ENCODE results near the gene GLE1.
"Not testable (repeated sequence)": the region's sequence is repeated elsewhere in the genome, so short reads cannot be mapped to it uniquely, and the experiment has no call there.

The GLE1 gene

DNA sequence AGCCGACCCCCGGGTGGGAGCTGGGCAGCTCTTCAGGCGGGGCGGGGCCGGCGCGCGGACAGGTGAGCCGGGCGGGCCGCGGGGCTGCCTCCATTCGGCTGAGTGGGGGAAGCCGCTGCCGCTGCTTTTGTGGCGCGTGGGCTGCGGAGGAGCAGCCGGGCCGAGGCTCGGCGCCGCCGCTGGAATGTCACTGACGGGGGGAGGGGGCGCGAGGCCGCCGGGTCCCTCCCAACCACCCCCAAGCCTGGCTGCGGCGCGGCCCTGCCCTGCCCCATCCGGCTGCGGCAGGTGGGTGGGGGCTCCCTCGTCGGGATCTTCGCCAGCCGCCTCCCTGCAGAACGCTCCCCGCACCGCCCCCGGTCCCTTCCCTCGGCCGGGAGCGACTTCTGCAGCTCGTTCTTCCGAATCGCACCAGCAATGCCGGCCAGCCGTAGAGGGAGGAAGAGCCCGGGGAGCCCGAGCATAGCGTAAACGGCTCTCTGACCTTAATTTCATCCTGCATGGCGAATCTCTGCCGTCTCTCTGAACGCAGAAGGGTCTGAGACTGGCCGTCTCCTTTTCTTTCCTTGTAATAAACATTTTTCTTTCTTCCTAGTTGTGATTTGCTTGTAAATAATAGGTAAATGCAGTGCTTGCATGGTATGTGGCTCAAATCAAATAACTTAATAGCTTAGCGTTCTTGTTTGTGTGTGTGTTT lies 48.4 kb downstream of the GLE1 start:
- peak; percentile 30 for DNase-seq

DNA sequence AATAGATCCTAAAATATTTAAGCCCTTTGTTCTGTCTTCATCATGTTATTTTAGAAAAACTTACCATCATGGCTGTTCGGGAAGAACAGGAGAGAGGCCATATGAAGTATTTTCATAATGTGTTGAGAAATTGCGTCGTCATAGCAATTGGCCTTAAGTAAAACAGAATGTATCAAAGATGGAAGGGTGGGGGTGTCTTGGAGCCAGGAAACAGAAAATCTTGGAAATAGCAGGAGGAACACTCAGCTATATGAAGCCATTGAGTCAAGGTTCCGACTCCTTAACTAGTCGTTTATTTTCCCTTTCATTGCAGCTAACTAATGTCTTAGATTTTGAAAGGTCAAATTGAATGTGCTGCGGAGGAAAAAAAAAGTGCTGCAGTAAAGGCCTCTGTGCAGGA lies 49.2 kb downstream of the GLE1 start:
- DNase-seq = no peak

DNA sequence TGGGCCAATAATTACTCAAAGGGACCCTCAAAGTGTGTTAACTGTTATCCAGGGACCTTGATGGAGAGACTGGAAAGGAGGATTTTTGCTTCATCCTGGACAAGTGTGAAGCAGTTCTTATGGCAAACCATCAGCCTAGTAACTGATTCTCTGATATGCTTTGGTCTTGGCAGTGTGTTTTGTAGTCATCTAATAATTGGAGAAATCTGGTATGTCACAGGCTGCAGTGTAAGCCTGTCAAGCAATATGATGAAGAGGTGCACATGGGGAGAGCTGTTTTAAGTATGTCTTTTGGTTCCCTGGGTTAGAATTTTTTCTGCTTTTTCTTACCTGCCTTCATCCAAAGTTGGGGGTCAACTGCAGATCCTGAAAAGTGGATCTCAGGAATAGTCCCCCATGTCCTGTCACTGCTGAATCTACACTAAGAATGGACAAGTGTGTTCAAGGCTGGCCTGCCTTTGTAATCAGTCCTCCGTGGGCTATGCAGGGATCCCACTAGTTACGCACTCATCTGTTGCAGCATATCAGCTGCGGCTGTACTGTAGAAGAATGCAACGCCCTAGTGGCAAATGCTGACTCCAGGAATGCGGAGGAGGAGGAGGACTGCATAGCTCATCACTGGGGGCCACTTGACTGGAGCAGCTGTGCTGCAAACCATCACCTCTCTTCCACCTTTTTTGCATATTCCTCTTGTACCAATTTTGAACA lies 49.8 kb downstream of the GLE1 start:
- DNase-seq = no peak

DNA sequence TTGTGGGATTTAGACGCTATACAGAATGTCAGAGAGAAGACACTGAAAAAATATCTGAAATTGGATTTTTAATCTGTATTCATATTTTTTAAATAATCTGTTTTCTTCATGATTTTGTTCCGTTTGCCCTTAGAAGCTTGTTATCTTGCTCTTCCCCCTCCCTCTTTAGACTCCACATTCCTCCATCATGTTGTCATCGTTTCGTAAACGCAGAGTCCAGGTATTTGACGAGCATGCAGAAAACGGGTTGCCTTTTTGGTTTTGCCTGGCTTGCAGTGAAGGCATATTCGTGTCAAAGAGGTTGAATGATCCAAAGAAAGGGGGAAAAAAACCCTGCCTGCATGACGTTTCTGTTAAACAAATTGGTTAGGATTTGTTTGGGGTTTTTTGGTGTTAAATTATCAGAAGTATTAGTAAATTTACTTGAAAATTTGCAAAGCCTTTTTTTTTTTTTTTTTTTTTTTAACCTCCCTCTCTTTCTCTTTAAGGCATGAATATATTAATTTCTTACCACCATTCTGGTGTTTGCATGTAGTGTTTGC lies 50.7 kb downstream of the GLE1 start:
- no peak for DNase-seq

DNA sequence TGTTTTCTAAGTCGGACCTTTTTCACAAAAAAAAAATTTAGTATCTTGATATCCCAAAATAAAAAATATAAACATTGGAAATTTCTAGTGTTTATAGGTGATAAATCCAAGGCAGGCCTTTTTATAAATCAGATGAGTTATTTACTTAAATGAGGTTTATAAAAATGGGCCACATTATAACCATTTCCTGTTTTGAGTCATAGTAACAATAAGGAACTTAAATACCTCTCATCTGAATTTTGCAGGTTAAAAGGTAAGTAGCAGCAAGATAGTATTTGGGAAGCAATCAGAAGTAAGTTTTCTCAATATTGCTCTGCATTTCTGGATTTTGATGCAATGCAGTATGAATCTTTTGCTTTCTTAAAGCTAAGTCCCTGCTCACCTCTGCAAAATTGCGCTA lies 51.8 kb downstream of the GLE1 start:
- no peak for DNase-seq

DNA sequence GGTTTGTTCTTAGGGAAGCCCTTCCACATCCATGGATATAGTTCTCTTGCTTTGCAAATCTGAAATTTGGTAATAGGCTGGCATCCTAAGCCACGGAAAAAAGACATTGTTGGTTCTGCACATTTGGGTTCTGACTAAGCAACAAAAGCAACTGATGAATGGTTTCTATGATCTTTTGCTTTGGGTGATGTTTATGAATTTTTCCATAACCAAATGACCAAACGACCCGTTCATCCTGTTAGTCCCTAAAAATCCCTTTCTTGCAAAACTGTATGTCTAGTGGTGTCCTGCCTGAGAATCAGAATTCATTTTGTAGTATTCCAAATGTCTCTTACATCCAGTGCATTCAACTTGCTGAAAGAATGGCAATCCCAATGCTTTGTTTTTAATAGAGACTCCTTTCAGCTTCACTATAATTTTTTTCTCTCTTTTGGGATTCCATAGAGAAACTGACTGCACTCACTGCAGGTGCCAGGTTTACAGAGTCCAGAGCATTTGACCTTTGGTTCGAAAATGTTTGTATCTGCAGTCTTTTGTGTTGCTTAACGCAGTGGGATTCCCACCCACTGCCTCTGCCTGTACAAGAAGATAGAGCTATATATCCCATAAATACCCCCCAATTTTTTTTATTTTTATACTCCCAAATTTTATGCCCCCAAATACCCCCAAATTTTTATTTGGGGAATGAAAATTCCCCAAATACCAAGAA lies 52.6 kb downstream of the GLE1 start:
- DNase-seq = no peak

DNA sequence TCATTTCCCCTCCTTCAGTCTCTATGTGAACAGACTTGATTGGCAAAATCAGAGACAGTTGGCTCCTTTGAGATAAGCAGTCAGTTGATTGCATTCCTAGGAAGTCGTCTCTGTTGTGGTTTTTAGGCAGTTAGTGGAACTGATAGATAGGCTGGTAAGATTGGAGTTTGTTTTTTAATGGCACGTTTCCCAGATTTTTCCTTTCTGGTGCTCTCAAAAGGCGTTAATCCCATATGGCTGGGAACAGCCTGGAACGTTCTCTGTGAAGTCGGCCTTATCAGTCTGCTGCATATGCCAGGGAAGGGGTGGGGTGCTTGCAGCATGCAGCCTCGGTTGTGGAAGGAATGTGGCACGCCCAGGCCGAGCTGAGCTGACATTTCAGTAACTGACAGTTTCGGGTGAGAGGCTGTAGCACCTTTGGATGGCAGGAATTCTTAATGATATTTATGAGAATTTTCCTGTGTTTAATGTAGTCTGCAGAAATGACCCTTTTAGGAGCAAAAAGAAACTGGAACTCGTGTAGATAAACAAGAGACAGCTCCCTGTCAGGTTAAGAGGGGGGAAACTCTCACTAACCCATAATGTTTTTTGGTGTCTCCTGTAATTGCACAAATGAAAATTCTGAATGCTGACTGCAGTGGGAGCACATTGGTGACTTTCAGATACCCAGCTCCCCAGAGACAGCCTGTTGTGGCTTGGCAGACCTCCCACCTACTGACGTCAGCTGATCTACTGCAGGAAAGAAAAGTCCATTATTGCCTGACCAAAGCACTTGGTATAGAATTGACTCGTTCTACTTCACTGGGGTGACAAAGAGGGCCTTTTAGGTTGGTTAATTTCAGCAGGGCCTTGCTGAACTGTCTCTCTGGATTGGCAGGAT lies 54.2 kb downstream of the GLE1 start:
- DNase-seq = peak; percentile 97

DNA sequence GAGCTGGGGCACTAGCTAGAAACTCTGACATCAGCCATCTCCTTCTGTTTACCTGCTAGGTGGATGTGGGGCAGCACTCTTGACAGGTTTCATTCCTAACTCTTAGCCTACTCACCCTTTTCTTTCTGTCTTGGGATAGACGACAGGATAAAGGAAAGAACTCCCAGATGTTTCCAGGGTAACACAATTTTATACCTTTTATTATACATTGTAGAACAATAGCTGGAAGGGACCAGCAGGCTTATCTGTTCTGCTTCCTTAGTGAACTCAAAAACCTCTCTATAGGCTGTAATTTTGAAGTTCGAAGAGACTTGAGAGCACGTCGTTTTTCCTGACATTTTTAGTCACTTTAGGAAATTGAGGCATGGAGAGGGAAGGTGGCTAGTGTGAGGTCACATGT lies 61.1 kb downstream of the GLE1 start:
- no peak for DNase-seq

DNA sequence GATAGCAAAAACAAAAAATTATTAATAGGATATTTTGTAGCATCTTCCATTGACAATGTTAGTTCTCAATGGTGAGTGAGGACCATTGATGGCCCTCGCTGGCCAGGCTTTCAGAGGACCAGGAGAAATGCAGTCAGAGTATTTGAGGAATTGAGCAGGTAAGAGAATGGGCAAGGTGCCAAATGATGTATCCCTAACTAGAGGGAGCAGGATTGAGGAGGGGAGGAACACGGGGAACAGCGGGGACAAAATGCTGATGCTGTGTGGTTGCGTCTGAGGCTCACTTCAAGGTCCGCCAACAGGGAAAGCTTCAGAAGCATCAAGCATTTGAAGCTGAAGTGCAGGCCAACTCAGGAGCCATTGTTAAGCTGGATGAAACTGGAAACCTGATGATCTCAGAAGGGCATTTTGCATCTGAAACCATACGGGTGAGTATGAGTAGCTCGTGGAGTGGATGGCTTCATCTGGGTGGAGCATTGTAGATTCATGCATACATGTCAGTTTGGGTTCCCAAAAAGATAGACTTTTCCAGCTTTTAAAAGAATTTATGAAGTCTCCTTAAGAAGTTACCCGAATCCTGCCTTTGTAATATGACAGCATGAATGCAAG lies 64.1 kb downstream of the GLE1 start:
- DNase-seq = no peak

DNA sequence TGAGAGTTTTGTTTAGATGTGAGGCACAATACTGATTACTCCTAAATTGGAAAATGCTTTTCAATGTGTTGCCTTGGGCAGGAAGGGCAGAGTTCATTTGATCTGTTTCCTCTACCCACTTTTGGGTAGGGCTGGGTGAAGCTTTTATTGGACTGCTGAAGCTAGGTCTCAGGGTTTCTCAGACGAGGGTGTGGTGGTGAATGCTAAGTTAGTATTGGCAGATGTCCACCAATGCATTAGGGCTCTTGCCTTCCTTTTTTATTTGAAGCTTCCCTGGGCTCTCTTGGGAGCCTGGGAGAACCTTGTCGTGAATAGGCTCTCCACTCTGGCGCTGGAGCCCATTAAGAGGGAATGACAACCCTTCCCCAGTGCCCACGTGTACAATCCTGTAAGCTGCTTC lies 71.0 kb downstream of the GLE1 start:
- DNase-seq = no peak

DNA sequence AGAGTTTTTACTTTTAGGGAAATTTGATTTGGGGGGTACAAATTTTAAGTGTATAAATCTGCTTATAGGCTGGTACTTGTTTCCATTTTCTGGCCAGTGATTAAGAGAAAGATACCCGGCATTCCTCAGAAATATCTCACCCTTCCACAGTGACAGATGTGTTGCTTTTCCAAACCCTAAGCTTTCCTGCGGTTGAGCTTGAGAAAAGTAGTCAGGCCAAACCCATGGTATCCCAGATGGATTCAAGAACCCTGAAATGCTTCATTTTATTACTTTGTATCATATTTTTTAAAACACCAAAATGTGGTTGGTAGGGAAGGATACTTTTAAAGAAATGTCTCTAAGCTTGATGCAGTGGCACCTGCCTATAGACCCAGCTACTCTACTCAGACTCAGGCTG lies 71.4 kb downstream of the GLE1 start:
- no peak for DNase-seq

DNA sequence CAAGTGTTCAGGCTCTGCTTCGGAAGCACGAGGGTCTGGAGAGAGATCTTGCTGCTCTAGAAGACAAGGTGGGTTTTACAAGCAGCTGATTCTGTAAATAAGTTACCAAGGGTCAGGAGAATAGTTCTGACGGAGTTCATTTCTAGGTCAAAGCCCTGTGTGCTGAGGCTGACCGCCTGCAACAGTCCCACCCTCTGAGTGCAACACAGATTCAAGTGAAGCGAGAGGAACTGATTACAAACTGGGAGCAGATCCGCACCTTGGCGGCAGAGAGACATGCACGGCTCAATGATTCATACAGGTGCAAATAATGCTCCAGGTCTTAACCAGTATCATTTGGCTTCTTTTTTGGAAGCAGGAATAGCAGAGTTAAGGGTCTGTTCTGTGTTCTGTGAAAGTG lies 72.7 kb downstream of the GLE1 start:
- DNase-seq = no peak

DNA sequence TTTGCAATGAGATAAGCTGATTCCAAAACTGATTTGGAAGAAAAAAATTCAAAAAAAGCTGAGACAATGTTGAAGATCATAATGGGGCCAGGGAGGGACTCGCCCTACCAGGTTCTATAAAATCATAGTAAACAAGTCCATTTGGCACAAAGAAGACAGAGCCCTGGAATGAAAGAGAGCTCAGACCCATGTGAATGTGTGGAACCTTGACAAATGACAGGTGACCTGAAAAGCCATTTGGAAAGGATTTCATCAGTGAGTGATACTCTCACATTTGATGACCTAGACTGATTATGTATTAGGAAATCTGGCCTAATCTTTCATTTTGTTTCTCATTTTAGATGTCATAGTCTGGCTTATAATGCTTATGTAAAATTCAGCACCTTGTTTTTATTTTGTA lies 74.7 kb downstream of the GLE1 start:
- DNase-seq = no peak

DNA sequence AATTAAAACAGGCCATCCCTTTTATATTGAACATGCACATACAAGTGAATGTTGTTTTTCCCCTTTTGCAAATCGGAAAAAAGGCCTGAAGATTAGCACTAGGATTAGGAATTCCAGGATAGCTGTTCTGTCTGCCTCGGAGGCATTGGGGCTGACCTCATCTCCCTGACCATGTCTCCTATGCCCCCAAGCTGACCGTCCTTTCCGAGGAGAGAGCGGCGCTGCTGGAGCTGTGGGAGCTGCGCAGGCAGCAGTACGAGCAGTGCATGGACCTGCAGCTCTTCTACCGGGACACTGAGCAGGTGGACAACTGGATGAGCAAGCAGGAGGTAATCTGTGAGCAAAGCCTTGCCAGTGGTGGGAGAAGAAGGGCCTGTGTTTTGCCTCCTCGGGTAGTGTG lies 76.2 kb downstream of the GLE1 start:
- no peak for DNase-seq

DNA sequence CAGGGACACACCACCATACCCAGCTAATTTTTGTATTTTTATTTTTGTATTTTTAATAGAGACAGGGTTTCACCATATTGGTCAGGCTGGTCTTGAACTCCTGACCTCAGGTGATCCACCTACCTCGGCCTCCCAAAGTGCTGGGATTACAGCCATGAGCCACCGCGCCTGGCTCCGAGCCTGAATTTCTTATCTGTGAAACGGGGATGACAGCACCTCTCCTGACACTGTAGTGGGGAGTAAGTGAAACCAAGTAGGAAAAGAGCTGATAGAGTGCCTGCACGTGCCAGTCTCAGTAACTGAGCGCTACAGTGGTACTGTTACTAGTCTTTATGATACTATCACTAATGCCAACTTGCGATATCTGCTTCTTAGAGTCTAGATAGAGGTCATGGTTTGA lies 80.6 kb downstream of the GLE1 start:
- DNase-seq = peak; percentile 61

DNA sequence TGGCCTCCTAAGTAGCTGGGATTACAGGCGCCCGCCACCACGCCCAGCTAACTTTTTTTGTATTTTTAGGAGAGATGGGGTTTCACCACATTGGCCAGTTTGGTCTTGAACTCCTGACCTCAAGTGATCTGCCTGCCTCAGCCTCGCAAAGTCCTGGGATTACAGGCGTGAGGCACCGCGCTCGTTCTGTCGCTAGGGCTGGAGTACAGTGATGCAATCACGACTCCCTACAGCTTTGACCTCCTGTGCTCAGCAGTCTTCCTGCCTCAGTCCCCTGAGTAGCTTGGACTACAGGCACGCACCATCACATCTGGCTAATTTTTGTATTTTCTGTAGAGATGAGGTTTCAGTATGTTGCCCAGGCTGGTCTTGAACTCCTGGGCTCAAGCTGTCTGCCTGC lies 82.4 kb downstream of the GLE1 start:
- DNase-seq = not testable (repeated sequence)

DNA sequence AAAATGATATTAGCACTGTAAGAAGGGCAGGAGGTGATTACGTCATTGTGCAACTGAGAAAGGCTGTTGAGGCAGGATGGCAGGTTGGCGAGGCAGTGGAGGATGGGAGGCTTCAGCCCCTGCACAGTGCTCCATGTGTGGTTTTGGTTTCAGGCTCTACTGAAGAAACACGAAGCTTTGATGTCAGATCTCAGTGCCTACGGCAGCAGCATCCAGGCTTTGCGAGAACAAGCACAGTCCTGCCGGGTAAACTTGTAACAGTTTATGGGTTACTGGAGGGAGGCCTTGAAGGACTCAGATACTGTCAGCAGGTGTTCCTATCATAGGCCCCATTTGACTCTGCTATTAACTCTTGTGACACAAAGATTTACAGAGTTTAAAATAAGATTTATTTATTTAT lies 82.9 kb downstream of the GLE1 start:
- no peak for DNase-seq

DNA sequence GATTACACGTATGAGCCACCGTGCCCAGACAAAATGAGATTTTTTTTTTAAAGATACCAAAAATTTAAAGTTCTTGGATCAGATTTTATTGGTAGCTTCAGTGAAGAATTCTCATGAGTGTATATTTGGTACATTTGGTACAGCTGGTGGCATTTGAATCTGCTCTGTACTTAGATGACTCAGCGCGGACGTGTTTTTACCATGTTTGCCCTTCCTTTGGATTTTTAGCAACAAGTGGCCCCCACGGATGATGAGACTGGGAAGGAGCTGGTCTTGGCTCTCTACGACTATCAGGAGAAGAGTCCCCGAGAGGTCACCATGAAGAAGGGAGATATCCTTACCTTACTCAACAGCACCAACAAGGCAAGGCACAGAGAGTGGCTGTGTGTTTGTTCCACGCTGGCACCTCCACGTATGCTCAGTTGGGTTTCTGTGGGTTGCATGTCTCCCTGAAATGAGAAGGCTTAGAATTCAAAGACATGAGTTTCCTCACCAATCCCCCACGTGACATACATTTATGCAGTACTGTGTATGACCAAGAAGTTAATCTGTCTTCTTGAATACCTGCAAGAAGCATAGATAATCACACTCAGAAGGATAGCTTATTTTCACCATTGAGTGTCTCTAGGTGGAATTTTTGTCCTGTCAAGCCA lies 84.2 kb downstream of the GLE1 start:
- DNase-seq = no peak

Data from OCI-M1 (cell line).